ENCODE measurements around the gene SARNP. TPM values are rescaled to one million over a fixed set of nuclear protein-coding genes. Genes with fewer than 3 reads are reported as not detected.

SARNP gene
- total and polyA plus RNA-seq, 9 donors: 48.0 to 89.3 (median 59.7) TPM

DNA sequence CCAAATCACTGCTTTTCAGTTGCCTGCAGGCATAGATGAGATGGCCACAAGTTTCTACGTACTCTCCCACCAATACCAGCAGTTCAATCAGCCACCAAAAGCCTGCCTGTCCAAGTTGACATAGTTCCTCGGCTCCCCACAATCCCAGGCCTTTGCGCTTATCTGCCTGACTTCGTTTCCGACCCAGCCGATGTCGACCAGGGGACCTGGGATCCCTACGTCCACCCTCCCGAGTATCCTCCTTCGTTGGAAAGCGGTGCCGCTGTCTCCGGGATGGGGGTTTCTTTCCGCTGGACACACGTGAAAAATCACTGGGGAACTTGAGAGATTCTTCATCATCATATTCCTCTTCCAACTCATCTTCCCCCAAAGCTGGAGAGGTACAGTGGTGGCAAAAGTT is 10.3 kb upstream of the SARNP start:
- WGBS, 3 donors: 85 to 90% (median 87%) methylated on average over 15 of the region's 15 CpGs
- H3K27me3 ChIP-seq: no peaks in the 10 kb centered on the region
- no peak overlapping the region for H3K4me3 ChIP-seq
- H3K9me3 ChIP-seq: no peaks in the 10 kb centered on the region
- H3K27ac ChIP-seq: no peak overlapping the region
- peaks cover 11% of the 10 kb centered on the region for H3K4me1 ChIP-seq (ENCODE audit: insufficient read depth)
- TF ChIP-seq POLR2A (IDR thresholded peaks at IDR 0.05) (no peak), EP300 (IDR thresholded peaks at IDR 0.05) (no peak)
- TF ChIP-seq, protein P1, sequence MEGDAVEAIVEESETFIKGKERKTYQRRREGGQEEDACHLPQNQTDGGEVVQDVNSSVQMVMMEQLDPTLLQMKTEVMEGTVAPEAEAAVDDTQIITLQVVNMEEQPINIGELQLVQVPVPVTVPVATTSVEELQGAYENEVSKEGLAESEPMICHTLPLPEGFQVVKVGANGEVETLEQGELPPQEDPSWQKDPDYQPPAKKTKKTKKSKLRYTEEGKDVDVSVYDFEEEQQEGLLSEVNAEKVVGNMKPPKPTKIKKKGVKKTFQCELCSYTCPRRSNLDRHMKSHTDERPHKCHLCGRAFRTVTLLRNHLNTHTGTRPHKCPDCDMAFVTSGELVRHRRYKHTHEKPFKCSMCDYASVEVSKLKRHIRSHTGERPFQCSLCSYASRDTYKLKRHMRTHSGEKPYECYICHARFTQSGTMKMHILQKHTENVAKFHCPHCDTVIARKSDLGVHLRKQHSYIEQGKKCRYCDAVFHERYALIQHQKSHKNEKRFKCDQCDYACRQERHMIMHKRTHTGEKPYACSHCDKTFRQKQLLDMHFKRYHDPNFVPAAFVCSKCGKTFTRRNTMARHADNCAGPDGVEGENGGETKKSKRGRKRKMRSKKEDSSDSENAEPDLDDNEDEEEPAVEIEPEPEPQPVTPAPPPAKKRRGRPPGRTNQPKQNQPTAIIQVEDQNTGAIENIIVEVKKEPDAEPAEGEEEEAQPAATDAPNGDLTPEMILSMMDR (IDR thresholded peaks at IDR 0.05): no peak
- intact Hi-C loops (cut with DNase I): loop anchor here in 2 of 4 donors (5.0 kb wide), 1 partner anchor 99 kb away; the partner anchor contains the start of gene PYM1 (in 2 of the 2)
- H3K36me3 ChIP-seq: no peaks in the 10 kb centered on the region
- peak in 1 of 5 donors; percentile 35 for DNase-seq

DNA sequence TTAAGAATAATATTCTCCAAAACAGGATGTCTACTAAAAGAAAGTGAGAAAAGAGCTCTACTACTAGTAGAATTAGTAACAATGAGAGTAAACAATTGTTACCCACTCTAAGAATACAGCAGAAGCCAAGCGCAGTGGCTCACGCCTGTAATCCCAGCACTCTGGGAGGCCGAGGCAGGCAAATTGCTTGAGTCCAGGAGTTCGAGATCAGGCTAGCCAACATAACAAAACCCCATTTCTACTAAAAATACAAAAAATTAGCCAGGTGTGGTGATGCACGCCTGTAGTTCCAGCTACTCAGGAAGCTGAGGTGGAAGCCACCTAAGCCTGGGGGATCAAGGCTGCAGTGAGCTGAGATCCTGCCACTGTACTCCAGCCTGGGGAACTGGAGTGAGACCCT is 7.2 kb upstream of the SARNP start:
- WGBS, 3 donors: 80 to 89% (median 81%) methylated on average over 5 of the region's 5 CpGs
- intact Hi-C loops (cut with DNase I): loop anchor here in 2 of 4 donors (5.0 kb wide), 1 partner anchor 103 kb away; the partner anchor contains the start of gene PYM1 (in 2 of the 2)
- TF ChIP-seq EP300 (IDR thresholded peaks at IDR 0.05): no peak
- Histone ChIP-seq H3K27me3 (no peaks in the 10 kb centered on the region), H3K4me1 (ENCODE audit: insufficient read depth) (peaks cover 9% of the 10 kb centered on the region), H3K9me3 (no peaks in the 10 kb centered on the region), H3K4me3 (no peak overlapping the region), H3K36me3 (no peaks in the 10 kb centered on the region), H3K27ac (no peak overlapping the region)
- DNase-seq: no peak

DNA sequence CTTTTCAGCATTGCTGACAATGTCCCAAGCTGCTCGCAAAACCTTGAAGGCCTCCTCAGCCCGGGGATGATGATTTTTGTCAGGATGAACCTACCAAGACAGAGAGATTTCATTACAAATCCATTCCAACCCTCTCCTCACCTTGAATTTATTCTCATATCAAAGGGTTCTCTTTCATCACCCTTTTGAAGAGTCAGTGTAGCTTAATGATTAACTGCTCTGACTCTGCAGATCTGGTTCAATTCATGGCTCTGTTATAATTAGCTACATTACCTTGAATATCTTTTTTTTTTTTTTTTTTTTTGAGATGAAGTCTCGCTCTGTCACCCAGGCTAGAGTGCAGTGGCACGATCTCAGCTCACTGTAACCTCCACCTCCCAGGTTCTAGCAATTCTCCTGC is 5.9 kb upstream of the SARNP start:
- no peak for TF ChIP-seq POLR2A (IDR thresholded peaks at IDR 0.05)
- no peak for DNase-seq

DNA sequence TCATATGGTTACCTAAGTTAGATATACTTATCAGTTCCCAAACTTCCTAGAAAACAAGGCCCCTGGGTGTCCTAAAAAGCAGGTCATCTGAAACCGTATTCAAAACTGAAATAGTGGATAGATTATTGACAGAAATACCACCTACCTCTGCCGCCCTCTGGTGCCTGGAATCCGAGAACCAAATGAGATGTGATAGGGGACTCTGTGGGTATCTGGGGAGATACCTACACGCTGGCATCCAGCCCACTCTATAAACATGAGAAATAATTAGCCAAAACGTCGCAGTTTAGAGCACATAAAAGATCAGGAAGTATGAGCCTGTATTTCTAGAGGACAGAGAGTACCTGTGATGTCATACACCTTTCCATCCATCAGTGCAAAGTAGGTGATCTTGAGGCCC is 4.7 kb upstream of the SARNP start:
- no peak overlapping the region for H3K27ac ChIP-seq
- no peaks in the 10 kb centered on the region for H3K27me3 ChIP-seq
- no peaks in the 10 kb centered on the region for H3K36me3 ChIP-seq
- intact Hi-C loops (cut with DNase I): no loop called here
- H3K4me1 ChIP-seq (ENCODE audit: insufficient read depth): peaks cover 1% of the 10 kb centered on the region
- TF ChIP-seq, protein P1 (IDR thresholded peaks at IDR 0.05): no peak
- no peak for TF ChIP-seq POLR2A (IDR thresholded peaks at IDR 0.05)
- TF ChIP-seq EP300 (IDR thresholded peaks at IDR 0.05): no peak
- H3K9me3 ChIP-seq: no peaks in the 10 kb centered on the region
- no peak overlapping the region for H3K4me3 ChIP-seq
- DNase-seq: no peak
- WGBS, 3 donors: 28 to 41% (median 35%) methylated on average over 6 of the region's 6 CpGs

More for the DNA sequence above, 5.9 kb upstream of the SARNP start:
- WGBS, 3 donors: 87 to 89% (median 87%) methylated on average over 4 of the region's 4 CpGs
- H3K27ac ChIP-seq: no peak overlapping the region
- intact Hi-C loops (cut with DNase I): no loop called here
- no peaks in the 10 kb centered on the region for H3K27me3 ChIP-seq
- H3K9me3 ChIP-seq: no peaks in the 10 kb centered on the region
- H3K36me3 ChIP-seq: no peaks in the 10 kb centered on the region
- no peak overlapping the region for H3K4me3 ChIP-seq
- peaks cover 6% of the 10 kb centered on the region for H3K4me1 ChIP-seq (ENCODE audit: insufficient read depth)

DNA sequence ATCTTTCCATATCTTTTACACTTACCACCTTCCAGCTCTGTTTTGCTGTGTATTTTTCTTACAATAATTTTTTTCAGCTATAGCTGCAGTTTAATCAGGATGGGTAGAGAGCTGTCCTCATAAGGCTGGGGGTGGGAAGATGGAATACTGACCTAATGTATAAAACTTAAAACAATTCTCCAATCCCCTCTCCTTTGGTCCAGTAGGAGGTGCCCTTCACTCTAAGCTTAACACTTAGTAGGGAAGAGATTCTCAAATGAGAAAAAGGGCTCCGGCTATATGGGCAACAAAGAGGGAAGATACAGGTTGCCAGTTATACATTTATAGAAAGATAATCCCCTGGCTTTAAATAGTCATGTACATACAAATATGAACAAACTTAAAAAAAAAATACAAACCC is 3.2 kb upstream of the SARNP start:
- H3K27ac ChIP-seq: no peak overlapping the region
- TF ChIP-seq POLR2A (IDR thresholded peaks at IDR 0.05): no peak
- TF ChIP-seq, protein P1 (IDR thresholded peaks at IDR 0.05): no peak
- no peak for TF ChIP-seq EP300 (IDR thresholded peaks at IDR 0.05)
- no peaks in the 10 kb centered on the region for H3K27me3 ChIP-seq
- intact Hi-C loops (cut with DNase I): no loop called here
- no peaks in the 10 kb centered on the region for H3K9me3 ChIP-seq
- WGBS, 3 donors: 70 to 91% (median 84%) methylated on average over 1 of the region's 1 CpG
- H3K4me3 ChIP-seq: no peak overlapping the region
- H3K4me1 ChIP-seq (ENCODE audit: insufficient read depth): no peaks in the 10 kb centered on the region
- no peaks in the 10 kb centered on the region for H3K36me3 ChIP-seq
- no peak for DNase-seq
